GM18868 (cell line): ENCODE data around the gene EIF4E1B.

Experiments used
- ATAC-seq: cut with Tn5 transposase; IDR thresholded peaks from one replicate; pipeline ENCODE4 v1.9.1; 2021; ENCODE audit warnings: mild to moderate bottlenecking, moderate library complexity; ENCODE audit not compliant: unreplicated experiment

Gene EIF4E1B

DNA sequence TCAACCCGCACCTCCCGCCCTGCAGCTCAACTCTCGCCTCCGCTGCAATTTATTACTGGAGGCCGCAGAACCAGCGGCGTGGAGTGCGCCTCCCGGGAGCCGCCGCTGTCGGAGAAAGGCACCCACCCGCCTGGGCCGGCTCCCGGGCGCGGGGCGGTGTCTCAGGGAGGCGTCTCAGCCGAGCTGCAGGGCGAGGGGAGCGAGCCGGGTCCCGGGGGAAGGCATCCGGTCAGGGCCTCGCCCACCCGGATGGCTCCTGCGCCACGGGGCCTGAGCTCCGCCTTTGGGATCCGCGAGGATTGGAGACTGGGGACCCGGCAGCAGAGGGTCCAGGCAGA, 49.7 kb downstream of the EIF4E1B start:
- no peak for ATAC-seq

DNA sequence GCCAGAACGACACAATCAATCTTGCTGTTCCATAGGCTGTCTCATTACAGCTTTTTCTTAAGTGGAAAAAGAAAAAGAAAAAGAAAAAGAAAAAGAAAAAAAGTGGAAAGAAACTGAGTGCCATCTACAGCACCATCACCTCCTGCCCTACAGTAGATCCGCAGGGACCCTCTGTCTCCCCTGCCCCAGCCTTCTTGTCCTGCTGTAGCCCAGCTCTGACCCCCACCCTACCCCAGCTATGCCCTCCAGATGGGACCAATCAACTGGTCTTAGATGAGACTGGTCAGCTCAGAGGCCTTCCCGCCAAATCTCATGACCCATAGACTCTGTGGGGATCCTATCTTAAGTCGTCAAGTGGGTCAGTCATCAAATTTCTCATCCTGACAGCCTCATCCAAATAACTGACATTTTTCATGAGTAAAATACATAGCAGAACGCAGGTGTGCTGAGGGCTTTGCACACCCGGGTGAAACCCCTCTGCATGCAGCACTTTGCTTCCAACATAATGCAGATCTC, 51.6 kb downstream of the EIF4E1B start:
- no peak for ATAC-seq

DNA sequence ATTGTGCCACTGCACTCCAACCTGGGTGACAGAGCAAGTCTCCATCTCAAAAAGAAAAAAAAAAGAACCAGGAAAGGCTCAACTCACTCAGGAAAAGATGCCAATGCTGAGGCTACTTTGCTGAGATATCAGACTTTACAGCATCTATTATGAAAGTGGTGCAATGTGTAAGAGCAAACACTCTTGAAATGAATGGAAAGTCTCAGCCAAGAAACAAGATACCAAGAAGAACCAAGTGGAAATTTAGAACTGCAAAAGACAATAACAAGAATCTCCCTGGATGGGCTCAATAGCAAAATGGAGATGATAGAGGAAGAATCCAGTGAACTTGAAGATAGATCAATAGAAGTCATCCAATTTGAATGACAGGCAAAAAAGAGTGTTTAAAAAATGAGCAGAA, 54.5 kb downstream of the EIF4E1B start:
- ATAC-seq, result no peak

DNA sequence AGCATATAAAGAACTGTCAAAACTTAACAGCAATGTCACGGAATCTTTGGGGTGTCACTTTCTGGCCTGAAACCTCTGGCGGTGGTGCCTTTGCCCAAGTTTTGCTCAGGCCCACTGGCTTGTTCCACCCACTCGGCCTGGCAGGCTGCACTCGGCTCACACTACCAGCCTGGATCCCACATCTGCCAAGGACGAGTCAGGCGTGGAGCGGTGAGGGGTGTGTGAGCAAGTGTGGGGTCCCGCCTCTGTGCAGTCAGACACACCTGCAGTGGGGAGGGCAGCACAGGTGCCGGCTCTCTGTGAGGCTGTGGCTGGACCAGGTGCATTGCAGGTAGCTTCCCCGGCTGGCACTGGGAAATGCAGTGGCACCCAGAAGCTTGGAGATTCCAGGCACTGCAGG, 56.8 kb downstream of the EIF4E1B start:
- ATAC-seq, result no peak

DNA sequence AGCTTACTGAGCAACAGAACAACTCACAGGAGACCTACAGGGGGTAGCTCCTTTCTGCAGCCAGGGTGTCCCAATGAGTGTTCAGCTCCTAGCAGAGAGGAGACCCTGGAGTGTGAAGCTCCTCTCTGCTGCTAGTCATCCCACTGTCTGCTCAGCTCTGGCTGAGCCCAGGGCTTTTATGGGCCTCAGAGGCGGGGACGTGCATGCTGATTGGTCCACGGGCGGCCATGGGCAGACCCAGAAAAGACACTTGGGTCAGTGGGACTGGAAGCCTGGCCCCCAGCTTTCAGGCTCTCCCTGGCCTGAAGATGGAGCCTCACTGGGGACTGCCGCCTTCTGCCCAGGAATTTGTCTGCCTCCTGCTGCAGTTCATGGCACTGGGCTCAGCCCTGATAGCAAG, 57.4 kb downstream of the EIF4E1B start:
- no peak for ATAC-seq

DNA sequence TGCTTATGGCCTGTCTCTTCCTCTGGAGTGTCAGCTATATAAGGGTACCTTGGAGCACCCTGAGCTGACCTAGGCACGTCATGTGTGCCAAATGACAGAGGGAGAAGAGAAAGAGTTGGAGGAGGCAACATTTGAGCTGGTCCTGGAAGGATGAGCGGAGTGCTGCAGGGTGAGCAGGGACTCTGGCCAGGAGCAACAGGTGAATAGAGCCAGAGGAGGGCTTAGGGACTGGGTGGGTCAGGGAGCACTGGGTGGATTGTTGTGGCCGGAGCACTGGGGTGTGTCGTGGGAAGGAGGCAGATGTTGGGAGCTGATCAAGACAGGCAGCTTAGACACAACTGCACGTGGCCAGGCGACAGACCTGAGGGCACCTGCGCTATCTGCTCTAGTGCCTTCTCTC, 60.4 kb downstream of the EIF4E1B start:
- ATAC-seq, result no peak

DNA sequence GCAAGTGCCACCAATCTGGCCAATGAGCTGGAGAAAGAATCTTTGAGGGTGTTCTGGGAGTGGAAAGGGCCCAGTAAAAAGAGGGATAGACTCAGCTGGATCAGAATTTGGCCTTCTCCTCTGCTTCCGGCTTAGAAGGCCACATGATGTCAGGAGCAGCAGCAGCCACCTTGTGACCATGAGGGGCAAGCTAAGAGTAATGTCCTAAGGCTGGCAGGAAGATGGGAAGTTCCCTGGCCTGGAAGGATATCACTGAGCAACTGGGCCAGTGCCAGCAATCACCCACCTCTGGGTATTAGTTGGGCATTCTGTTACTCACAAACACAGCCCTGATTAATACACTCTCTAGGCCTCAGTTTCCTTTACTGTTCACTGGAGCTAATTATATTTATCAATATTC, 61.0 kb downstream of the EIF4E1B start:
- no peak for ATAC-seq

DNA sequence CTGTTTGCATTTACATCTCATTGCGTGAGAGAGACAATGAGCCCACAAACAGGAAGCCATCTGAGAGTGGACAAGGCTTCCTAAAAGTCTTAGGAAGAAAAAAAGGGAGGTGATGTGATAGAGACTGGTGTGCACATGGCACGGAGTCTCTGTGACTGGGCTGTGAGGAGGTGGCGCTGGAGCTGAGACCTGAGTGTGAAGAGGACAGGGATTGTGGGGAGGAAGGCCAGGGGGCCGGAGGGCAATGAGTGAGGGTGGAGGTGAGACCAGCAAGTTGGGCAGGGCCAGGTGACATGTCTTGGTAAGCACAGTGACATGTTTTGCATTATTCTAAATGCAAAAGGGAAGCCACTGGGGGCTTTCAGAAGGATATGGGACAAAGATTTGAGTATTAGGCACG, 61.9 kb downstream of the EIF4E1B start:
- no peak for ATAC-seq

DNA sequence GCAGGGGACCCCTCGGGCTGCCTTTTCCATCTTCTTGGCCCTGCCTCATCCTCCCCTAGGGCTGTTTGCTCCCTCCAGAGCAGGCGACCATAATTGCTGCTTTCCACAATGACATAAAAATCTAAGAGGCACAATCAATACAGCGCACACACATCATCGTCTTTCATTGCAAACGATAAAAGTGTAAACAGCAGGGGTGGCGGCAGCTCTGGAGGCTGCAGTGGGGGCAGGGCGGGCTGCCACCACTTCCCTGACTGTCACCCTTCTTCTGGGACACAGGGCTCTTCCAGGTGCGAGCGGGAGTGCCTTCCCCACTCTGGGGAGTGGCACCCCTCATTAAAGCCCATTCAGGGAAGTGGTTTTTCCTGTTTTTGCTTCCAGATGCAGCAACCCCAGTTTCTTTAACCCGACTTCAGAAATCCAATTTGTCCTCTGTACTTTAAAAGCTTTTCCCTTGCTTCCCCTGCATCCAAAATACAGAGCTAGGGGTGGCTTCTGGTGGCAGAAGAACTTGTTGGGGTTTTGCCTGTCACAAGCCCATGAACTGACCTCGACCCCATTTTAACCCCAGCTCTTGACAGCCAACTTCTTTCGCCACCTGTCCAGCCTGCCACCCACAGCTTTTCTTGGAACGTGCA, 62.5 kb downstream of the EIF4E1B start:
- no peak for ATAC-seq

DNA sequence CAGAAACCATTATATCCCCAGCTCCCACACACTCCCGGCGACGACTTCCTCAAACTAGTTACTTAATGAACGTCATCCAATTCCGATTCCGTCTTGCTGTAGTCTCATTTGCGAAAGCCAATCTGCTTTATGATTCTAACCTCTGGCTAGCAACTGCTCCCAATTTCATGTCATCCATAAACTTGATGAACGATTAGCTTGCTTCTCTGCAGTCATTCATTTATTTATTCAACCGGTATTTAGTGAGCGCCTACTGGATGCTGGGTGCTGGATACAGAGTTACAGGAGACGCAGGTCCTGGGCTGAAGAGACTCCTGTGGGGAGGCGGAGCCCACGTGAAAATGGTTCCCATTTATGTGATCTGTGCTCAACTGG, 63.0 kb downstream of the EIF4E1B start:
- ATAC-seq, result no peak

DNA sequence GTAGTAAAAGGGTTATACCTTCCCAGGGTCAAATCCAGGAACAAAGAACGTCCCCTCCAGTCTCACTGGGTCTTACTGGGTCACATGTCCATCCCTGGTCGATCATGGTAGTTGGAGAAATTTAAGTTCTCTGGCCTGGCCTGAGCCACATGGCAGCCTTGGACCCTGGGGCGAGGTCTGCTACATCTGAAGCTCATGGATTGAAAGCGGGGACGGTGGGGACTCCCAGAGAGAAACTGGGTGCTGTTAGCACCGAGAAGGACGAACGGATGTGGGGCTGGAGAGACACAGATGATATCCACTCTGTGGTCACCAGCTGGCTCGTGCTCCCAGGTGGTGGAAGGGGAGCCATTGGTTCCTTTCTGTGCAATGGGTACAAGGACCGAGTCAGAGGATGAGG, 63.7 kb downstream of the EIF4E1B start:
- no peak for ATAC-seq

DNA sequence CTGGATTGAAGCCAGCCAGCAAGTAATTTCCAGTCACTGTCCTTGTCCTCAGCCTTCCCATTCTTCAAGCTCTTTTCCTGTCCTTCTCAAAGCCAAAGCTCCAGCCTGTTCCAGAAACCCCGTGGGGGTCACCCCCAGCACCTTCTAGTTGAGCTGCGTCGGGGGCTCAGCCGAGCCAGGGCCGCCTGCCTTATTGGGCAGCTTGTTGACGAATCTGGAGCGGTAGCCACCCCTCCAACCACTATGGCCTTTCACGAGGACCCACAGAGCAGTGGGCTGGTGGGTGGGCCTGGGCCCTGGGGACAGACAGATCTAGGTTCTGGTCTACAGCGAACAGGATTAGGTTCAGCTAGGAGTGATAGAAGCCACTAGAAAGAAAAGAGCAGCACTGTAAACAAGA, 64.2 kb downstream of the EIF4E1B start:
- ATAC-seq, result no peak

DNA sequence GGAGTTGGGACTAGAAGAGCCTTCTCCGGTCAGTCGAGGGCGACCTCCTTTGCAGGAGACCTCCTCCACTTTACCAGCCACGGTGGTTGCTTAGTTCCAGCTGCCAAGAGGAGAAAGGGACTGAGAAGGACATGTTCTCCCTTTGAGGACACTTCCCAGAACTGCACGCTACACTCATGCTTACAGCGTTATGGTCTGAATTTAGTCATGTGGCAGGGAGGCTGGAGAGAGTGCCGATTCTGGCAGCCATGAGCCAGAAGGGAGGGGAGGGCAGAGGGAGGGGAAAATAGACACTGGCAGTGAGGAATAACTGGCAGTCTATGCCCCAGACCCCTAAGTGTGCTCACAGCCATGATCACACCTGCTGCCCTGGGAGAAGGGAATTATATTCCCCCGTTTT, 64.6 kb downstream of the EIF4E1B start:
- ATAC-seq, result no peak
